ENCODE measurements around the gene BLVRB.

Gene BLVRB

DNA sequence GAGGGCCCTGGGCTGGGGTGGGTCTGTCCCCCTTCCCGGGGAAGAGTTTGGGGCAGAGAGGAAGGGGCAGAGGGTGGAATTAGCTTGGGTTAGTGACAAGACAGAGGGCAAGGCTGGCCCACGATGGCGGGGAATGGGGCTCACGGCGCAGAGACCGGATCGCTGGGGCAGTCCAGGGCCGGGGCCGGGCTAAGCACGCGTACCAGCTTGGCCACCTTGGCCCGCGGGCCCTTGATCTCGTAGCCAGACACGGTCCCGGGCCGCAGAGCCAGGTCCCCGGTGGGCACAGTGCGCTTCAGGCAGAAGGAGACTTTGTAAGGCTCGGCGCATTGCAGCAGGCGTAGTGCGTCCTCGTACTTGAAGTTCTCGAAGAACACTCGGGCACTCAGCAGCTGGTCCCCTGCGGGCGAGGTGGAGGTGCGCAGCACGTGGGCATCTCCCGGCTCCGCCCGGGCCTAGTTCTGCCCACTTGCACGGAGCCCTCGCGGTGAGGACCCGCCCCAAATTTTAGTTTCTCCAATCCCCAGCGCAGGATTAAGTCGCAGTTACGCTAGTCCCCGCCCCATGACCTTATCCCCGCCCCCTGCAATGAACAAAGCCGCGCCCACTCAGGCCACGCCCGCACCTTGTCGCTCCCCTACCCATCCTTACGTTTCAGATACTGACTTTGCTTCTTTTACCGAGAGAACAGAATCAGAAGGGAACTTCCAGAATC is 67.0 kb downstream of the BLVRB start:
- DNase-seq: no peak
